ENCODE measurements around the gene WDCP. TPM values are rescaled to one million over a fixed set of nuclear protein-coding genes. Genes with fewer than 3 reads are reported as not detected.

The WDCP gene
- total RNA-seq, 1 donor, result 9.3 TPM

- DNase-seq (ENCODE audit: low read depth), result peak; percentile 87
- H3K4me3 ChIP-seq (ENCODE audit: low read depth, low read length), result peak within 1 kb of the TSS; percentile 82
- TF ChIP-seq CTCF (IDR thresholded peaks at IDR 0.05; ENCODE audit: insufficient read depth, low read length), result peak; percentile 70
Measured at GRCh38 chr2:24084386-24085199, 37.4 kb upstream of the WDCP start, which contains the start of gene TP53I3. Gene TP53I3, minus strand, starts transcription at chr2:24084834. Its CDS starts 508 bp downstream, at chr2:24084326.

GRCh38 chr2:24083567-24084385 is 36.6 kb upstream of the WDCP start:
- DNase-seq (ENCODE audit: low read depth), result peak; percentile 89
- peak; percentile 2 for TF ChIP-seq CTCF (IDR thresholded peaks at IDR 0.05; ENCODE audit: insufficient read depth, low read length)

GRCh38 chr2:24082787-24083566 is 35.8 kb upstream of the WDCP start:
- DNase-seq (ENCODE audit: low read depth), result no peak
- H3K4me3 ChIP-seq (ENCODE audit: low read depth, low read length), result peak overlapping the region; percentile 82
- no peak for TF ChIP-seq CTCF (IDR thresholded peaks at IDR 0.05; ENCODE audit: insufficient read depth, low read length)

More at GRCh38 chr2:24083567-24084385, 36.6 kb upstream of the WDCP start:
- peak overlapping the region; percentile 82 for H3K4me3 ChIP-seq (ENCODE audit: low read depth, low read length)

- DNase-seq (ENCODE audit: low read depth), result no peak
- no peak overlapping the region for H3K4me3 ChIP-seq (ENCODE audit: low read depth, low read length)
- no peak for TF ChIP-seq CTCF (IDR thresholded peaks at IDR 0.05; ENCODE audit: insufficient read depth, low read length)
Measured at GRCh38 chr2:24080701-24081100, 33.5 kb upstream of the WDCP start.

GRCh38 chr2:24077879-24078278 is 30.7 kb upstream of the WDCP start:
- DNase-seq (ENCODE audit: low read depth), result no peak
- H3K4me3 ChIP-seq (ENCODE audit: low read depth, low read length), result peak overlapping the region; percentile 99
- TF ChIP-seq CTCF (IDR thresholded peaks at IDR 0.05; ENCODE audit: insufficient read depth, low read length), result no peak

GRCh38 chr2:24077535-24077877 is 30.3 kb upstream of the WDCP start:
- peak; percentile 12 for DNase-seq (ENCODE audit: low read depth)
- peak overlapping the region; percentile 99 for H3K4me3 ChIP-seq (ENCODE audit: low read depth, low read length)
- TF ChIP-seq CTCF (IDR thresholded peaks at IDR 0.05; ENCODE audit: insufficient read depth, low read length), result no peak
